Amniotic stem cell (primary cell): ENCODE measurements around the gene KRT24.

Source experiments
- DNase-seq: peaks from one replicate; lab custom pipeline; 2025; lab: John Stamatoyannopoulos, UW

The KRT24 gene

GRCh38 chr17:40694584-40694983 lies 9.0 kb downstream of the KRT24 start:
- no peak for DNase-seq

- DNase-seq, result no peak
Observed at GRCh38 chr17:40687106-40687505, 16.4 kb downstream of the KRT24 start.

- no peak for DNase-seq
Observed at GRCh38 chr17:40686192-40686591, 17.4 kb downstream of the KRT24 start.

GRCh38 chr17:40680998-40681397 lies 22.6 kb downstream of the KRT24 start:
- no peak for DNase-seq

GRCh38 chr17:40679523-40679907 lies 24.0 kb downstream of the KRT24 start:
- no peak for DNase-seq

GRCh38 chr17:40678902-40679522 lies 24.5 kb downstream of the KRT24 start:
- DNase-seq, result no peak

- DNase-seq, result no peak
Observed at GRCh38 chr17:40675905-40676304, 27.6 kb downstream of the KRT24 start.

GRCh38 chr17:40672654-40673053 lies 30.9 kb downstream of the KRT24 start:
- no peak for DNase-seq

GRCh38 chr17:40671282-40671681 lies 32.3 kb downstream of the KRT24 start:
- no peak for DNase-seq

GRCh38 chr17:40666331-40666730 lies 37.2 kb downstream of the KRT24 start:
- no peak for DNase-seq

- no peak for DNase-seq
Observed at GRCh38 chr17:40664582-40665333, 38.8 kb downstream of the KRT24 start, which contains the start of gene KRT222. Gene KRT222, minus strand, starts transcription at chr17:40665177. Its CDS starts 78 bp downstream, at chr17:40665099.

- DNase-seq, result no peak
Observed at GRCh38 chr17:40663252-40663651, 40.3 kb downstream of the KRT24 start.

GRCh38 chr17:40659911-40660310 lies 43.6 kb downstream of the KRT24 start:
- DNase-seq, result no peak

- no peak for DNase-seq
Observed at GRCh38 chr17:40658396-40658795, 45.2 kb downstream of the KRT24 start.

- DNase-seq, result no peak
Observed at GRCh38 chr17:40651939-40652338, 51.6 kb downstream of the KRT24 start.

- no peak for DNase-seq
Observed at GRCh38 chr17:40648384-40648968, 55.1 kb downstream of the KRT24 start.
